WTC11 (cell line): ENCODE measurements around the gene LCE5A. TPM values are rescaled to one million over a fixed set of nuclear protein-coding genes. Genes with fewer than 3 reads are reported as not detected.

ENCODE experiments used
- ATAC-seq: fragments of 200-7000 bp; cut with Tn5 transposase; 2 replicates; pipeline ENCODE4 v1.10.0; 2021; ENCODE audit warnings: mild to moderate bottlenecking, moderate library complexity
- Bru-seq: library from RNA; stranded (reverse); fragments of 400-500 nt; gene quantifications from one replicate; lab custom pipeline; 2021; lab: Mats Ljungman, UMichigan
- CTCF ChIA-PET: fragments of 300-600 bp; sonication (Branson Sonifier 250); formaldehyde crosslinking; loops from one replicate; lab custom pipeline; 2021; ENCODE audit warnings: antibody characterized with exemption; lab: Charles Lee
- POLR2A ChIA-PET: fragments of 350-600 bp; sonication (Branson Sonifier 250); formaldehyde crosslinking; loops from one replicate; lab custom pipeline; 2021; ENCODE audit warnings: antibody characterized with exemption; lab: Charles Lee
- DNase-seq: peaks from one replicate; pipeline ENCODE4 v3.0.0; 2021; ENCODE audit warnings: low spot score
- H3K27ac Mint-ChIP-seq: 2 replicates; pipeline ENCODE4 v1.8.0; 2021; ENCODE audit warnings: mixed read lengths
- H3K27me3 Mint-ChIP-seq: 2 replicates; pipeline ENCODE4 v1.8.0; 2021; ENCODE audit warnings: low read depth, mild to moderate bottlenecking, moderate library complexity, mixed read lengths
- H3K36me3 Mint-ChIP-seq: 2 replicates; pipeline ENCODE4 v1.8.0; 2021; ENCODE audit warnings: mixed read lengths
- H3K4me1 Mint-ChIP-seq: 2 replicates; pipeline ENCODE4 v1.8.0; 2022; ENCODE audit warnings: mixed read lengths
- H3K4me3 Mint-ChIP-seq: 2 replicates; pipeline ENCODE4 v1.8.0; 2021; ENCODE audit warnings: mild to moderate bottlenecking, moderate library complexity, mixed read lengths
- H3K9me3 Mint-ChIP-seq: 2 replicates; pipeline ENCODE4 v1.8.0; 2021; ENCODE audit warnings: mixed read lengths
- ATF2 ChIP-seq: sonication (generic); formaldehyde crosslinking; IDR thresholded peaks from 2 replicates; pipeline ENCODE4 v1.8.1; 2022; ENCODE audit warnings: low read depth, missing genetic modification reagents, borderline replicate concordance
- CTCF ChIP-seq: fragments of 200-600 bp; IDR thresholded peaks from 2 replicates; pipeline ENCODE4 v1.8.0; 2022; ENCODE audit warnings: antibody characterized with exemption
- ELF4 ChIP-seq: sonication (generic); formaldehyde crosslinking; IDR thresholded peaks from 2 replicates; pipeline ENCODE4 v1.8.1; 2022; ENCODE audit warnings: low read depth, mild to moderate bottlenecking, moderate library complexity, missing genetic modification reagents
- GABPB1 ChIP-seq: sonication (generic); formaldehyde crosslinking; IDR thresholded peaks from 2 replicates; pipeline ENCODE4 v1.8.1; 2023; ENCODE audit warnings: mild to moderate bottlenecking, missing genetic modification reagents
- GTF2I ChIP-seq: fragments of 250-450 bp; sonication (Bioruptor Pico); conservative IDR thresholded peaks from 2 replicates; pipeline ENCODE4 v1.4.0; 2021; ENCODE audit warnings: mild to moderate bottlenecking
- HMGA2 ChIP-seq: fragments of 250-450 bp; sonication (Bioruptor Pico); IDR thresholded peaks from 2 replicates; pipeline ENCODE4 v1.4.0; 2021; ENCODE audit warnings: mild to moderate bottlenecking, moderate library complexity
- JAZF1 ChIP-seq: fragments of 250-450 bp; sonication (Bioruptor Pico); IDR thresholded peaks from 2 replicates; pipeline ENCODE4 v1.9.0; 2021; ENCODE audit warnings: moderate library complexity, mild to moderate bottlenecking, inconsistent platforms
- JUN ChIP-seq: sonication (generic); formaldehyde crosslinking; IDR thresholded peaks from 2 replicates; pipeline ENCODE4 v1.8.0; 2023; ENCODE audit warnings: mild to moderate bottlenecking, missing genetic modification reagents
- MYBL2 ChIP-seq: sonication (generic); formaldehyde crosslinking; IDR thresholded peaks from 2 replicates; pipeline ENCODE4 v1.8.1; 2023; ENCODE audit warnings: mild to moderate bottlenecking, moderate library complexity, missing genetic modification reagents
- NR3C1 ChIP-seq: sonication (generic); formaldehyde crosslinking; conservative IDR thresholded peaks from 2 replicates; pipeline ENCODE4 v1.8.1; 2023; ENCODE audit warnings: low read depth, mild to moderate bottlenecking, missing genetic modification reagents
- SMAD3 ChIP-seq: sonication (generic); formaldehyde crosslinking; IDR thresholded peaks from 2 replicates; pipeline ENCODE4 v1.8.0; 2022; ENCODE audit warnings: missing genetic modification reagents, mild to moderate bottlenecking, borderline replicate concordance
- ZNF232 ChIP-seq: sonication (generic); formaldehyde crosslinking; IDR thresholded peaks from 2 replicates; pipeline ENCODE4 v1.8.0; 2022; ENCODE audit warnings: mild to moderate bottlenecking, missing genetic modification reagents
- ZNF396 ChIP-seq: fragments of 250-450 bp; sonication (Bioruptor Pico); IDR thresholded peaks from 2 replicates; pipeline ENCODE4 v1.8.0; 2021; ENCODE audit warnings: mild to moderate bottlenecking, moderate library complexity, borderline replicate concordance
- long read RNA-seq, 3 experiments: library from RNA in 1 of 3; library from capped mRNA in 1 of 3; library from polyadenylated mRNA in 1 of 3; unstranded in 2 of 3; stranded (forward) in 1 of 3; transcript quantifications; one replicate each; pipeline ENCODE4 v2.0.0, GENCODE V29; 2021
- total RNA-seq: library from RNA; stranded (reverse); gene quantifications from 3 replicates; pipeline ENCODE4 v1.2.3, GENCODE V29; 2021
- TF ChIP-seq, protein P1 (sequence below): sonication (generic); formaldehyde crosslinking; IDR thresholded peaks from 2 replicates; pipeline ENCODE4 v1.8.1; 2023; ENCODE audit warnings: mild to moderate bottlenecking, moderate library complexity, missing genetic modification reagents
- TF ChIP-seq, protein P2 (sequence below): sonication (generic); formaldehyde crosslinking; IDR thresholded peaks from 2 replicates; pipeline ENCODE4 v1.8.1; 2022; ENCODE audit warnings: low read depth, mild to moderate bottlenecking, moderate library complexity, missing genetic modification reagents, borderline replicate concordance
- TF ChIP-seq, protein P3 (sequence below): sonication (generic); formaldehyde crosslinking; IDR thresholded peaks from 2 replicates; pipeline ENCODE4 v1.8.1; 2022; ENCODE audit warnings: missing genetic modification reagents, borderline replicate concordance
- TF ChIP-seq, protein P4 (sequence below): sonication (generic); formaldehyde crosslinking; IDR thresholded peaks from 2 replicates; pipeline ENCODE4 v1.8.1; 2023; ENCODE audit warnings: mild to moderate bottlenecking, missing genetic modification reagents, borderline replicate concordance

Gene LCE5A, protein sequence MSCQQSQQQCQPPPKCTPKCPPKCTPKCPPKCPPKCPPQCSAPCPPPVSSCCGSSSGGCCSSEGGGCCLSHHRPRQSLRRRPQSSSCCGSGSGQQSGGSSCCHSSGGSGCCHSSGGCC
- total RNA-seq (not detected in 3 replicates), Bru-seq, nascent RNA (not detected)
- long read RNA-seq, experiment 1: 0 reads
- long read RNA-seq, experiment 2: 0 reads
- long read RNA-seq, experiment 3: 0 reads

GRCh38 chr1:152510503-152510902 is at the start of gene LCE5A:
TSS of gene LCE5A (plus strand) at chr1:152510803. CDS start at chr1:152511535, 732 bp downstream.
- CTCF ChIA-PET: no interaction called here
- Mint-ChIP-seq H3K4me3 (no peak within 1 kb of the TSS), H3K27me3 (peaks cover 22% of the 10 kb centered on the region), H3K36me3 (peaks cover 69% of the 10 kb centered on the region), H3K4me1 (no peaks in the 10 kb centered on the region), H3K9me3 (peaks cover 81% of the 10 kb centered on the region), H3K27ac (no peak within 1 kb of the TSS)
- no peak for DNase-seq
- ATAC-seq: no peak
- TF ChIP-seq, protein P1, sequence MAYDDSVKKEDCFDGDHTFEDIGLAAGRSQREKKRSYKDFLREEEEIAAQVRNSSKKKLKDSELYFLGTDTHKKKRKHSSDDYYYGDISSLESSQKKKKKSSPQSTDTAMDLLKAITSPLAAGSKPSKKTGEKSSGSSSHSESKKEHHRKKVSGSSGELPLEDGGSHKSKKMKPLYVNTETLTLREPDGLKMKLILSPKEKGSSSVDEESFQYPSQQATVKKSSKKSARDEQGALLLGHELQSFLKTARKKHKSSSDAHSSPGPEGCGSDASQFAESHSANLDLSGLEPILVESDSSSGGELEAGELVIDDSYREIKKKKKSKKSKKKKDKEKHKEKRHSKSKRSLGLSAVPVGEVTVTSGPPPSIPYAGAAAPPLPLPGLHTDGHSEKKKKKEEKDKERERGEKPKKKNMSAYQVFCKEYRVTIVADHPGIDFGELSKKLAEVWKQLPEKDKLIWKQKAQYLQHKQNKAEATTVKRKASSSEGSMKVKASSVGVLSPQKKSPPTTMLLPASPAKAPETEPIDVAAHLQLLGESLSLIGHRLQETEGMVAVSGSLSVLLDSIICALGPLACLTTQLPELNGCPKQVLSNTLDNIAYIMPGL: no peak
- TF ChIP-seq ELF4 (CRISPR knock-in tag) (no peak), ATF2 (no peak), GTF2I (CRISPR knock-in tag) (no peak)
- POLR2A ChIA-PET: no interaction called here

DNA sequence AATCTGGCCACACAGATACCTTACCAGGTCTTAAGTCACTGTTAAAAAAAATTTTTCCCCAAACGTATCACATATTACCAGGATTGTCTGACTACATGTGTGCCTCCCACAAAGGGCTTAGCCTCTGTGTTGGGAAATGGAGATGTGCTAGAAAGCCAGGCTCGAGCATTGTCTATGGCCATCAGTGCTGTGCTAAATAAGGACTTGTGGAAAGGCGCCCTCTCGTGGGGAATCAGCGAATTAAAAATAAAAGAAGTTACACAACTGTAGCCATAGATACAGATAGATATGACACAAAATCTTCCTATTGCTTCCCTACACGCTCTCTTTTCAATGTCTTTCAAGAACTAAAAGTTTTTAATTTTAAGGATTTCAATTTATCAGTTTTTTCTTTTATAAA is 49.1 kb upstream of the LCE5A start:
- H3K27me3 Mint-ChIP-seq: no peaks in the 10 kb centered on the region; the same call in 1 of the 2 replicates
- no peak overlapping the region for H3K4me3 Mint-ChIP-seq
- no peak for ATAC-seq
- no peaks in the 10 kb centered on the region for H3K4me1 Mint-ChIP-seq
- H3K9me3 Mint-ChIP-seq: peaks cover 55% of the 10 kb centered on the region
- peaks cover 41% of the 10 kb centered on the region for H3K36me3 Mint-ChIP-seq
- H3K27ac Mint-ChIP-seq: no peak overlapping the region
- TF ChIP-seq CTCF (peak; percentile 44), ZNF232 (no peak), GABPB1 (CRISPR knock-in tag) (no peak), JUN (CRISPR knock-in tag) (no peak), JAZF1 (CRISPR knock-in tag) (no peak)
- TF ChIP-seq, all 79 proteins: peak for 1
- ChIA-PET POLR2A (no interaction called here), CTCF (no interaction called here)
- DNase-seq: peak; percentile 27

- peaks cover 53% of the 10 kb centered on the region for H3K9me3 Mint-ChIP-seq
- CTCF ChIA-PET: no interaction called here
- no peak for ATAC-seq
- no peak overlapping the region for H3K4me3 Mint-ChIP-seq
- no peak for DNase-seq
- no peak overlapping the region for H3K27ac Mint-ChIP-seq
- H3K36me3 Mint-ChIP-seq: peaks cover 38% of the 10 kb centered on the region
- no peaks in the 10 kb centered on the region; the same call in 1 of the 2 replicates for H3K27me3 Mint-ChIP-seq
- POLR2A ChIA-PET: no interaction called here
- H3K4me1 Mint-ChIP-seq: no peaks in the 10 kb centered on the region
- TF ChIP-seq, protein P2, sequence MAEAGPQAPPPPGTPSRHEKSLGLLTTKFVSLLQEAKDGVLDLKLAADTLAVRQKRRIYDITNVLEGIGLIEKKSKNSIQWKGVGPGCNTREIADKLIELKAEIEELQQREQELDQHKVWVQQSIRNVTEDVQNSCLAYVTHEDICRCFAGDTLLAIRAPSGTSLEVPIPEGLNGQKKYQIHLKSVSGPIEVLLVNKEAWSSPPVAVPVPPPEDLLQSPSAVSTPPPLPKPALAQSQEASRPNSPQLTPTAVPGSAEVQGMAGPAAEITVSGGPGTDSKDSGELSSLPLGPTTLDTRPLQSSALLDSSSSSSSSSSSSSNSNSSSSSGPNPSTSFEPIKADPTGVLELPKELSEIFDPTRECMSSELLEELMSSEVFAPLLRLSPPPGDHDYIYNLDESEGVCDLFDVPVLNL (CRISPR knock-in tag): no peak
- TF ChIP-seq SMAD3 (CRISPR knock-in tag) (no peak), JAZF1 (CRISPR knock-in tag) (no peak), MYBL2 (CRISPR knock-in tag) (no peak), HMGA2 (CRISPR knock-in tag) (no peak), ZNF396 (CRISPR knock-in tag) (no peak), NR3C1 (no peak)
- TF ChIP-seq, protein P3, sequence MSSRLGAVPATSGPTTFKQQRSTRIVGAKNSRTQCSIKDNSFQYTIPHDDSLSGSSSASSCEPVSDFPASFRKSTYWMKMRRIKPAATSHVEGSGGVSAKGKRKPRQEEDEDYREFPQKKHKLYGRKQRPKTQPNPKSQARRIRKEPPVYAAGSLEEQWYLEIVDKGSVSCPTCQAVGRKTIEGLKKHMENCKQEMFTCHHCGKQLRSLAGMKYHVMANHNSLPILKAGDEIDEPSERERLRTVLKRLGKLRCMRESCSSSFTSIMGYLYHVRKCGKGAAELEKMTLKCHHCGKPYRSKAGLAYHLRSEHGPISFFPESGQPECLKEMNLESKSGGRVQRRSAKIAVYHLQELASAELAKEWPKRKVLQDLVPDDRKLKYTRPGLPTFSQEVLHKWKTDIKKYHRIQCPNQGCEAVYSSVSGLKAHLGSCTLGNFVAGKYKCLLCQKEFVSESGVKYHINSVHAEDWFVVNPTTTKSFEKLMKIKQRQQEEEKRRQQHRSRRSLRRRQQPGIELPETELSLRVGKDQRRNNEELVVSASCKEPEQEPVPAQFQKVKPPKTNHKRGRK (CRISPR knock-in tag): no peak
- TF ChIP-seq, protein P4, sequence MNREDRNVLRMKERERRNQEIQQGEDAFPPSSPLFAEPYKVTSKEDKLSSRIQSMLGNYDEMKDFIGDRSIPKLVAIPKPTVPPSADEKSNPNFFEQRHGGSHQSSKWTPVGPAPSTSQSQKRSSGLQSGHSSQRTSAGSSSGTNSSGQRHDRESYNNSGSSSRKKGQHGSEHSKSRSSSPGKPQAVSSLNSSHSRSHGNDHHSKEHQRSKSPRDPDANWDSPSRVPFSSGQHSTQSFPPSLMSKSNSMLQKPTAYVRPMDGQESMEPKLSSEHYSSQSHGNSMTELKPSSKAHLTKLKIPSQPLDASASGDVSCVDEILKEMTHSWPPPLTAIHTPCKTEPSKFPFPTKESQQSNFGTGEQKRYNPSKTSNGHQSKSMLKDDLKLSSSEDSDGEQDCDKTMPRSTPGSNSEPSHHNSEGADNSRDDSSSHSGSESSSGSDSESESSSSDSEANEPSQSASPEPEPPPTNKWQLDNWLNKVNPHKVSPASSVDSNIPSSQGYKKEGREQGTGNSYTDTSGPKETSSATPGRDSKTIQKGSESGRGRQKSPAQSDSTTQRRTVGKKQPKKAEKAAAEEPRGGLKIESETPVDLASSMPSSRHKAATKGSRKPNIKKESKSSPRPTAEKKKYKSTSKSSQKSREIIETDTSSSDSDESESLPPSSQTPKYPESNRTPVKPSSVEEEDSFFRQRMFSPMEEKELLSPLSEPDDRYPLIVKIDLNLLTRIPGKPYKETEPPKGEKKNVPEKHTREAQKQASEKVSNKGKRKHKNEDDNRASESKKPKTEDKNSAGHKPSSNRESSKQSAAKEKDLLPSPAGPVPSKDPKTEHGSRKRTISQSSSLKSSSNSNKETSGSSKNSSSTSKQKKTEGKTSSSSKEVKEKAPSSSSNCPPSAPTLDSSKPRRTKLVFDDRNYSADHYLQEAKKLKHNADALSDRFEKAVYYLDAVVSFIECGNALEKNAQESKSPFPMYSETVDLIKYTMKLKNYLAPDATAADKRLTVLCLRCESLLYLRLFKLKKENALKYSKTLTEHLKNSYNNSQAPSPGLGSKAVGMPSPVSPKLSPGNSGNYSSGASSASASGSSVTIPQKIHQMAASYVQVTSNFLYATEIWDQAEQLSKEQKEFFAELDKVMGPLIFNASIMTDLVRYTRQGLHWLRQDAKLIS (CRISPR knock-in tag): no peak
These were observed 48.0 kb upstream of the LCE5A start for GRCh38 chr1:152462636-152463035.
